Measurements from ENCODE around the gene HNRNPA1. TPM values are rescaled to one million over a fixed set of nuclear protein-coding genes. Genes with fewer than 3 reads are reported as not detected.

Gene HNRNPA1
- total and polyA plus RNA-seq, 11 donors: 129 to 735 (median 396) TPM

GRCh38 chr12:54272214-54272613 lies 8.3 kb upstream of the HNRNPA1 start:
- 48 to 67% (median 58%) methylated on average over 1 of the region's 1 CpG for WGBS, 4 donors
- Histone ChIP-seq H3K36me3 (peaks cover 0 to 21% (median 13%) of the 10 kb centered on the region in 9 donors), H3K4me3 (no peak overlapping the region), H3K4me1 (peaks cover 0 to 9% (median under 1%) of the 10 kb centered on the region in 12 donors), H3K27ac (no peak overlapping the region), H3K27me3 (no peaks in the 10 kb centered on the region), H3K9me3 (no peaks in the 10 kb centered on the region)
- no peak for DNase-seq
- intact Hi-C loops (cut with DNase I): no loop called here
- TF ChIP-seq CTCF (IDR thresholded peaks at IDR 0.05): no peak
- no peak for TF ChIP-seq POLR2A (IDR thresholded peaks at IDR 0.05)
- no peak for ATAC-seq

GRCh38 chr12:54273981-54274380 lies 6.5 kb upstream of the HNRNPA1 start:
- no peak for DNase-seq
- Histone ChIP-seq H3K27ac (no peak overlapping the region), H3K27me3 (no peaks in the 10 kb centered on the region), H3K4me1 (peaks cover 0 to 27% (median 17%) of the 10 kb centered on the region in 12 donors), H3K36me3 (peaks cover 0 to 21% (median 13%) of the 10 kb centered on the region in 9 donors), H3K4me3 (no peak overlapping the region), H3K9me3 (no peaks in the 10 kb centered on the region)
- WGBS, 4 donors: 78 to 83% (median 79%) methylated on average over 2 of the region's 2 CpGs
- no peak for TF ChIP-seq CTCF (IDR thresholded peaks at IDR 0.05)
- no peak for TF ChIP-seq POLR2A (IDR thresholded peaks at IDR 0.05)
- ATAC-seq: peak in 2 of 4 donors; percentile 37 to 45
- intact Hi-C loops (cut with DNase I): no loop called here

DNA sequence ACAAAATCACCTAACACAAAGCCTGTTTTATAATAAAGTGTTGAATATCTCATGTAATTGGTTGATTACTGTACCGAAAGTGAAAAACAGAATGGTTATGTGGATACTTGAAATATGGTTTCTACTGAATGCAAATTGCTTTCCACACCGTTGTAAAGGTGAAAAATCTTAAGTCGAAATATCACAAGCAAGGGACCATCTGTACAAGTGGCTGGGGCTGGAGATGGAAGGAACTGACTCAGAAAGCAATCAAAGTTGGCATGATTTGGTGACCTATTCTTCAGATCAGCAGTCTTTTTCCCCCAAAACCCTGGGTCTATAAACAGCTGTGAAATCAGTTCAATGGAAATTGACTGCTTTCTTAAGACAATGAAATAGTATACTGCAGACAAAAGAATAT lies 4.2 kb upstream of the HNRNPA1 start:
- H3K27ac ChIP-seq: no peak overlapping the region
- ATAC-seq: no peak
- DNase-seq: no peak
- peaks cover 0 to 31% (median 18%) of the 10 kb centered on the region in 12 donors for H3K4me1 ChIP-seq
- intact Hi-C loops (cut with DNase I): no loop called here
- H3K27me3 ChIP-seq: no peaks in the 10 kb centered on the region
- H3K9me3 ChIP-seq: no peaks in the 10 kb centered on the region
- TF ChIP-seq CTCF (IDR thresholded peaks at IDR 0.05): no peak
- TF ChIP-seq POLR2A (IDR thresholded peaks at IDR 0.05): no peak
- H3K36me3 ChIP-seq: peaks cover 0 to 24% (median 14%) of the 10 kb centered on the region in 9 donors
- 84 to 93% (median 89%) methylated on average over 3 of the region's 3 CpGs for WGBS, 4 donors
- H3K4me3 ChIP-seq: no peak overlapping the region

DNA sequence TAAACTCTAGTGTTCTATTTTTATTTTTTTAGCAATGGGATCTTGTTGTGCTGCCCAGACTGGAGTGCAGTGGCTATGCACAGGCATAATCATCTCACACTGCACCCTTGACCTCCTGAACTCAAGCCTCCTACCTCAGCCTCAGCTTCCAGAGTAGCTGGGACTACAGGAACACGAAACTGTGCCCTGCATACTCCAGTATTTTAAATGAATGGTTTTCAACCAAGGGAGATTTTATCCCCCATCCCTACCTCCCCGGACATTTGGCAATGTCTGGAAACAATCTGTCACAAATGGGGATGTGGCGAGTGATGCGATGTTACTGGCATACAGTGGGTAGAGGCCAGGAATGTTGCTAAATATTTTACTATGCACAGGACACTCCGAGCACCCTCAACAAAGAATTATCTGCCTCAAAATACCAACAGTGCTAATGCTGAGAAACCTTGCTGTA lies 2.7 kb upstream of the HNRNPA1 start:
- intact Hi-C loops (cut with DNase I): loop anchor here in 2 of 10 donors (2.0 kb wide), 3 partner anchors 17 to 47 kb away; partner anchors contain the start of gene COPZ1 (in 1 of the 2)
- Histone ChIP-seq H3K27ac (peak overlapping the region in 10 of 12 donors; percentile 87 to 99 (median 94)), H3K4me1 (peaks cover 0 to 46% (median 33%) of the 10 kb centered on the region in 12 donors), H3K27me3 (no peaks in the 10 kb centered on the region), H3K4me3 (peak overlapping the region in 7 of 12 donors; percentile 61 to 93 (median 80)), H3K36me3 (peaks cover 0 to 30% (median 27%) of the 10 kb centered on the region in 9 donors), H3K9me3 (no peaks in the 10 kb centered on the region)
- whole genome bisulfite sequencing, 4 donors: 23 to 41% (median 33%) methylated on average over 2 to 5 of the region's 5 CpGs
- TF ChIP-seq CTCF (IDR thresholded peaks at IDR 0.05) (no peak), POLR2A (IDR thresholded peaks at IDR 0.05) (no peak)
- ATAC-seq (no peak), DNase-seq (no peak)
